GM19372 (cell line): ENCODE results near the gene MAP4K3.
A peak's percentile ranks its signal among the peaks of the same experiment; 100 is the strongest.

ENCODE experiments used
- ATAC-seq: cut with Tn5 transposase; IDR thresholded peaks from one replicate; pipeline ENCODE4 v1.9.1; 2021; ENCODE audit warnings: mild to moderate bottlenecking, low read depth, moderate library complexity; ENCODE audit not compliant: unreplicated experiment

Gene MAP4K3

GRCh38 chr2:39320162-39320561 is 116.9 kb downstream of the MAP4K3 start:
- no peak for ATAC-seq

DNA sequence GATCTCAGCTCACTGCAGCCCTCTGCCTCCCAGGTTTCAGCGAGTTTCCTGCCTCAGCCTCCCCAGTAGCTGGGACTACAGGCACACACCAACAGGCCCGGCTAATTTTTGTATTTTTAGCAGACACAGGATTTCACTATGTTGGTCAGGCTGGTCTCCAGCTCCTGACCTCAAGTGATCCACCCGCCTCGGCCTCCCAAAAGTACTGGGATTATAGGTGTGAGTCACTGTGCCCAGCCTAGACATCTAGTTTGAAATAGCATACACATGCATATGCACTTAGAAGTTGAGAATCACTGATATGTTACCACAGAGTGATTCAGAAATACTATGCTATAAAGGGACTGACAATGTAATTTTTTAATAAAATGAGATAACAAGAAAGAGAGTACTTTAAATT is 123.5 kb downstream of the MAP4K3 start:
- ATAC-seq = no peak

DNA sequence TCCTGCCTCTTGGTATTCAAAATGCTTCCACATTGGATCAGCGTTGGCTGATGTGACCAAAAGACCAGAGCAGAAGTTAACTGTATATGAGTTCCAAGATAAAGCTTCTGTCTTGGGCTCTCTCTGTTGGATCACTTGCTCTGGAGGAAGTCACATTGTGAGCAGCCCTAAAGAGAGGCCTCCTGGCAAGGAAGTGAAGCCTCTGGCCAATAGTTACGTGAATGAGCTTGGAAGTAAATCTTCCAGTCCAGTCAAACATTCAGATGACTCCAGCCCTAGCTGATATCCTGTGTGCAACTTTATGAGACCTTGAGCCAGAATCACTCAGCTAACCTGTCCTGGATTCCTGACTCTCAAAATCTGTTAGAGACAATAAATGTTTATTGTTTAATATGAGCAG is 125.6 kb downstream of the MAP4K3 start:
- no peak for ATAC-seq

GRCh38 chr2:39308778-39309177 is 128.3 kb downstream of the MAP4K3 start:
- no peak for ATAC-seq

- no peak for ATAC-seq
Observed at GRCh38 chr2:39306626-39307025, 130.5 kb downstream of the MAP4K3 start.

DNA sequence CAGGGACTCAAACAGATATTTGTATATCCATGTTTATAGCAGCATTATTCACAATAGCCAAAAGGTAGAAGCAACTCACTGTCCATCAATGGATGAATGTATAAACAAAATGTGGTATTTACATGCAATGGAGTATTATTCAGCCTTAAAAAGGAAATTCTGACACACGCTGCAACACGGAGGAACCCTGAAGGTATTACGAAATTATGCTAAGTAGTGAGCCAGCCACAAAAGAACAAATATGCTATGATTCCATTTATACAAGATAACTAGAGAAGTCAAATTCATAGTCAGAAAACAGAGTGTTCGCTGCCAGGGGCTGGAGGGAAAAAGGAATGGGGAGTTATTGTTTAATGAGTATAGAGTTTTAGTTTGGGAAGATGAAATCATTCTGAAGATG is 132.4 kb downstream of the MAP4K3 start:
- ATAC-seq = no peak

- no peak for ATAC-seq
Observed at GRCh38 chr2:39304200-39304599, 132.9 kb downstream of the MAP4K3 start.

DNA sequence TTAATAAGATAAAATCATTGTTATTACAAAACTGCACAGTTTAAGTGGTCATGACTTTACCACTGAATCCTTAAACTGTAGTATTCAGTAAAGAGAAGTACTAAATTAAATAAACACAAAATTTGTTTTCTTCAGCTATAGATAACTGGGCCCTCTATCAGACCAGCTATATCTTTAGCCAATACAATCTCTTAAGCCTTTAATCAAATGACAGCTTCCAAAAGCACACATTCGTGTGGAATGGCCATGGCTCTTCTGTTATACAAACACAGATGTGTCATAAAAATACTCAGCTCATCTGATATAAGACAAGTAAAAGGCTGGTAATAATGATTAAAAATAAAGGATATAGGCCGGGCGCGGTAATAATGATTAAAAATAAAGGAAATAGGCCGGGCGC is 135.7 kb downstream of the MAP4K3 start:
- ATAC-seq = no peak

- no peak for ATAC-seq
Observed at GRCh38 chr2:39300044-39300978, 136.8 kb downstream of the MAP4K3 start.

GRCh38 chr2:39290433-39290832 is 146.7 kb downstream of the MAP4K3 start:
- ATAC-seq = no peak

DNA sequence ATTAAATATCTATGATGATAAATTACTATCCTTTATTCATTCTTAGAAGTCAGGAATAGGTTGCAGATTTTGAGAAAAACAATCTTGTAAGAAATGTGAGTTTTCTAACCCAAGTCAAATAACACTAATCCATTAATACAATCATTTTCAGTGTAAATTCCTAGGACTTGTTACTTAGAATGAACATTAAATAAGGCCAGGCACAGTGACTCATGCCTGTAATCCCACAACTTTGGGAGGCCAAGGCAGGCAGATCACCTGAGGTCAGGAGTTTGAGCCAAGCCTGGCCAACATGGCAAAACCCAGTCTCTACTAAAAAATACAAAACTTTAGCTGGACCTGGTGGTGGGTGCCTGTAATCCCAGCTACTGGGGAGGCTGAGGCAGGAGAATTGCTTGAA is 147.5 kb downstream of the MAP4K3 start:
- ATAC-seq = no peak

GRCh38 chr2:39283561-39283960 is 153.5 kb downstream of the MAP4K3 start:
- no peak for ATAC-seq

DNA sequence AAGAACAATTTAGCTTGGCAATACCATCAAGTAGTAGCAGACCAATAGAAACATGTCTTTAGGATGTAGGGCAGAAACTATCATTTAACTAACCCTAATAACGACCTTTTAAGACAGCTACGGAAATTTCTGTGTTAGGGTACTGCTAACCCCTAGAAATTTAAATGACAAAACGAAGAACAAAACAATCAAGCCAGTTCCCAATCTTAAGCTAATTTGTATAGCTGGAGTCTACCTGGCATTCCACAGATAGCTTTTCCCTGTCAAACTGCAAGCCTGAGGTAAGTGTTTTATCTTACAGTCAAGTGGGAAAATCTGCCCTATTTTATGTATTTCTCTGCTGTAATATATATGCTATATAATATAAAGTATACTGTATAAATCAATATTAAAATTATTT is 155.7 kb downstream of the MAP4K3 start:
- no peak for ATAC-seq

- no peak for ATAC-seq
Observed at GRCh38 chr2:39275016-39275415, 162.1 kb downstream of the MAP4K3 start.

- no peak for ATAC-seq
Observed at GRCh38 chr2:39269941-39270340, 167.1 kb downstream of the MAP4K3 start.

GRCh38 chr2:39266916-39267434 is 170.1 kb downstream of the MAP4K3 start:
- ATAC-seq = no peak

- ATAC-seq = peak; percentile 57
Observed at GRCh38 chr2:39266139-39266805, 170.8 kb downstream of the MAP4K3 start.

- no peak for ATAC-seq
Observed at GRCh38 chr2:39265315-39265714, 171.8 kb downstream of the MAP4K3 start.

DNA sequence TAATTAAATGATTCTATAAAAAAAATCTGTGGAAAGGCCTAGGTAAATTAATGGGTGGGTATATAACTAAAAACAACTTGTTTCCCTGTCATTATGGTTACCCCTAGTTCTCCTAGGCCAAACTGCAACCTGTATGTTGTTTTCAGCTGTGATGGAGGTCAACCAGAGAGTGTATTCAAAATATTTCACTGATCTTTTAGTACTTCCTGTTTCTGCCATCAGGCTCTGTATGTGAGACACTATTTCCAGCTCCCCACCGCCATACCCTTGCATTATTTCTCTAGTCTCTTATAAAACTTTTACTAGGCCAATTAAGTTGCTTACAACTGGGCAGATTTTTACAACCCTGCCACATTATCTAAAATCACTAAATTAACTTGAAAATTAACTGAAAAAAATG is 172.4 kb downstream of the MAP4K3 start:
- peak; percentile 69 for ATAC-seq

- ATAC-seq = no peak
Observed at GRCh38 chr2:39260087-39260486, 177.0 kb downstream of the MAP4K3 start.

DNA sequence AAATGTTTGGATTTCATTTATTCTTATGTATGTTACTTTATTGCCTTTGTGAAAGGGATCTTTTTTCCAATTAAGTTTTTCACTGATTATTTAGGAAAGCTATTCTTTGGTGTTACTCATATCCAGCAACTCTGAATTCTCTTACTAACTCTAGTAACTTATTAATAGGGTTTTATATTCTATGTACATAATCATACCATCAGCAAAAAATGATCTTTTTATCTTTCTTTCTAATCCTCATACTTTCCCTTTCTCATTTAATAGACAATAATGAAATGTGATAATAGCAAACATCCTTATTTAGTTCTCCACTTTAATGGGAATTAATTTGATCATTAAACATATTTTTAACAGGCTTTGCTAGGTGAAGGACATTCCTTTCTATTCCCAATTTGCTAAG is 181.0 kb downstream of the MAP4K3 start:
- no peak for ATAC-seq
